Measurements from ENCODE around the gene PLXNA2.

Gene PLXNA2

DNA sequence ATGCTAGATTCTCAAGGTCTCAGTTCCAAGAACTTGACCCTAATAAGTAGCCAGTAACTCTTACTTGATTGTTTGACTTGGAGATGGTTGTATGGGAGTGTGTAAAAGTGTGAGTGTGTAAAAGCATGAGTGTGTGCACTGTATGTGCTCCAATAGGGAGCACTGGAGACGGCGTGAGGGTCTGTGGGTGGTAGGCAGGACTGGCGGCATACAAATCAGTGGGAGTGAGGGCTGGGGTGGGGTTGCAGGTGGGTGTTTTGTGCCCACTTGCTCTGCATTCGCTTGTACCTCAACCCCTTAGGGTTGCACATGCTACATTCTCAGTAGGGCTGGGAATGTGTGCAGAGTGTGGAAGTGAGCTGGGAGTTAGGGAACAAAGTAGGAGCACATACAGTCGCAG lies 253.7 kb downstream of the PLXNA2 start:
- DNase-seq: no peak

DNA sequence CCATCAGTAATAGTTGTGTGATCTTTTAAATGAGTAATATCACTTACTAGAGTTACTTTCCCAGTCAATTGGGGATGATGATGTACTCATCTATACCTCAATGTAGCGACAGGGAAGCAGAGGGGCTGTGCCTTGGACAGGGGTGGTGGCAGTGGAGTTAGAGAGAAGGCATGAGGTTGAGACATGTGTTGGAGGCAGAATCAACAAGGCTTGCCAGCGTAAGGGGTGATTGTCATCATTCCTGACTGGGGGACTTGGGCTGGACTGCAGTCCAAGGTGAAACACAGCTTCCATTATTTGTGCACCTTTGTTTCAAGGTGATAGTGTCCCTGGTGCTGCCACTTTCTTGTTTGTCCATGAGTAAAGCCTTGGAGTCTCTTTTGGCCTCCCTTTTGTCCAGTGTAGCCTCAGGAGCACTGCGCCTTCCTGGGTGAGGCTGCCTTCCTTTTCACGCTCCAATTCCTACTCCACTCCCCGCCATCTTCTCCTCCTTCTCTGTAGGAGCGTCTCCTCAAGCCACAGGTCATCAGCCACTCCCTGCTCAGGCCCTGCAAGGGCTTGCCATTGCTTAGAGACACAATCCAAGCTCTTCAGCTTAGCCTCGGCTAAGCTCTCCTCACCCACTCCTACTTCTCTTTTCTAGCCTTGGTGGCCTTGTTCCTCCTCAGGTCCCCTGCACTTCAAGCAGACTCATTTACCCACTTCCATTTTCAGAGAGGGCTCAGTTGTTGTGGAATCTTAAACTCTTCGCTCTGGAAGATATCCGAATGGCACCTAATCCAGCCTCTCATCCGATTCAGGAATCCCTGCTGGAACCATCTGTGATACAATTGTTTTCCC lies 255.6 kb downstream of the PLXNA2 start:
- DNase-seq: no peak

GRCh38 chr1:207987164-207987563 lies 257.0 kb downstream of the PLXNA2 start:
- DNase-seq: no peak

GRCh38 chr1:207985996-207986395 lies 258.2 kb downstream of the PLXNA2 start:
- DNase-seq: no peak

GRCh38 chr1:207984831-207985572 lies 259.2 kb downstream of the PLXNA2 start:
- DNase-seq: no peak

DNA sequence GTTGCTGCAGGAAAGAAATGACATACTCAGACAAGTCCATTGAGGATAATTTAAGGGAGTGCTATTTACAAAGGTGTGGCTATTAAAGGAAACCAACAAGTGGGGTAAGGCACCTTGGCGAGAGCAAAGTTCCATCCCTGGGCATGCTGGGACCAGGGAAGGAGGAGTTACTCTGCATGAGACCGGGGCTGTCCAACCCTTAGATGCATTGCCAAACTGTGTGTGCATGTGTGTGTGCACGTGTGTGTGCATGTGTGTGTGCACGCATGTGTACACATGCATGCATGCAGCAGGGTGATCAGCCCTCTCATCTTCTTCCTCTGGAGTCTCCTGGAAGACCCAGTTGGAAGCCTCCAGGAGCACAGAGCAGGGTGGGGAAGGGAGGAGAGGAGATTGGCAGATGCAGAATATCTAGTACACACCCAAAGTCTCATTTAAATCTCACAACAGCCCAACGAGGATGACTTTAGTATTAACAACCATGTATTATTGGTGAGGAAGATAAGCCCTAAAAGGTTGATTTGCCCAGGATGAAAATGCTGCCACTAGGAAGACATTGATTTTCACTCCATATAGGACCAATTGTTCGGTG lies 261.0 kb downstream of the PLXNA2 start:
- no peak for DNase-seq

DNA sequence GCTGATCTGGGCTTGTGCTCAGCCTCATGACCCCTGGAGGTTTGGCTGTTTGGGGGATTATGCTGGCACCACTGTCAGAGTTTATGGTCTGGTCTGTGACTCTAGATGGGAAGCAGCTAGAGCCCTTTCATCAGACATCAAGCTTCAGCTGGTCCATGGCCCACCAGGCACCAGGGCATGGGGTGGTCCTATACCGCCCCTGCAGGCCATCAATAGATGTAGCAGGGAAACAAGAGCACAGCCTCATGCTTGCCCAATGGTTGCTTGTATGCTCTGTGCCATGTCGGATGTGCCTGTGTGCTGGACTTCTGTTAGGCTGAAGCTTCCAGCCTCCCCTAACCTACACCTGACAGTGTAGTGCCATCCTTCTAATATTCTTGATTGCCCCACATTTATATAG lies 262.2 kb downstream of the PLXNA2 start:
- no peak for DNase-seq

- DNase-seq: no peak
Observed at GRCh38 chr1:207978441-207978840, 265.7 kb downstream of the PLXNA2 start.

DNA sequence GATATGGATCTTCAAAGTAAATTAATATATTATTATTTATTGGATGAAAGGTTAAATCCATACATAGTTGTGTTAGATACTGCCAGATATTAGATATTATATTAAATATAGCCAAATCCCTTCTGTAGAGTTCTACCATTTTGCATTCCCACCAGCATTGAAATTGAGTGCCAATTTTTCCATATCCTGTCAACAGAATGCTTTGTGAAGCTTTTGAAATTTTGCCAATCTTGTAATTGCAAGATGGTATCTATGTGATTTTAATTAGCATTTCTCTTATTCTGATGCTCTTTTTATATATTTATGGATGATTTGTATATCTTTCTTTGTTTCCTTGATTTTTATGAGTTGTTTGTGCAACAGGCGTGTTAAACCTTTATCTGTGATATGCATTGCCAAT lies 266.3 kb downstream of the PLXNA2 start:
- no peak for DNase-seq

DNA sequence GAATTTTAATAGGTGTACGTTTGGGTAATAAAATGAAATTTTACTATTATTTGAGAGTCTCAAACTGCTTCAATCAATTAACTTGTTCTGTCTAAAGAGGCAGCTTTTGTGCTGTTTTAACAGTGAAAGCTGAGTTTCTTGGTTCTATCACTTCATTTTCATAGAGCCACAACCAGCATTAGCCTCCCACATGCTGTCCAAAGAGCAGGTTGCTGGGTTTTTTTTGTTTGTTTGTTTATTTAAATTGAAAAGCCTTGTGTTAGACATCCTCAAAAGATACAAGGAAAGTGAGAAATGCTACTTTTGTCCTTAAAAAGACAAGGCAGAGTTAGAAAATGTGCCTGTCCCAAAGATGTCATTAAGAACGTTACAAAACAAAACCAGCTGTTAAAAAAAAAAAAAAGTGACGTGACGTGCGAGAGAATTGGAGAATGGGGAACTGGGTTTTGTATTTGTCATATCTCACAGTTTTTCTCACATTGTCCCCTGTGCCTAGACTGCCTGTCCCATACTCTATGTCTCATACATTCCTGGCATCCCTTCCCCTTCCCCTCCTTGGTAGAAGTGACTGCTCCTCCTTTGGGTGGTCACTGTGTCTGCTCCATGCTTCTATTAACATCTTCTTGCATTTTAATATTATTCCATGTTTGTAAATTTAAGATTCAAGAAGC lies 270.2 kb downstream of the PLXNA2 start:
- DNase-seq: no peak

- DNase-seq: no peak
Observed at GRCh38 chr1:207972337-207972736, 271.8 kb downstream of the PLXNA2 start.
